HEK293 (cell line): ENCODE data around the gene TTC24.

Experiments
- BCL11B ChIP-seq: fragments of 450-650 bp; formaldehyde crosslinking; IDR thresholded peaks from 2 replicates; pipeline ENCODE4 v1.5.1; 2016; ENCODE audit warnings: low read depth, missing biosample characterization, missing genetic modification characterization
- GLI2 ChIP-seq: fragments of 450-650 bp; formaldehyde crosslinking; IDR thresholded peaks from 2 replicates; pipeline ENCODE4; 2017; ENCODE audit warnings: missing biosample characterization, missing genetic modification characterization, low read depth, borderline replicate concordance
- MEIS1 ChIP-seq: sonication (generic); formaldehyde crosslinking; IDR thresholded peaks from 2 replicates; pipeline ENCODE4 v1.8.1; 2022; ENCODE audit warnings: missing genetic modification reagents, mild to moderate bottlenecking, borderline replicate concordance
- MZF1 ChIP-seq: fragments of 450-650 bp; formaldehyde crosslinking; IDR thresholded peaks from 2 replicates; pipeline ENCODE4 v1.5.1; 2017; ENCODE audit warnings: missing biosample characterization, missing genetic modification characterization, borderline replicate concordance
- OVOL3 ChIP-seq: fragments of 450-650 bp; formaldehyde crosslinking; IDR thresholded peaks from 2 replicates; pipeline ENCODE4 v1.5.1; 2016; ENCODE audit warnings: missing biosample characterization, missing genetic modification characterization
- SCRT1 ChIP-seq: fragments of 450-650 bp; formaldehyde crosslinking; IDR thresholded peaks from 2 replicates; pipeline ENCODE4 v1.5.1; 2016; ENCODE audit warnings: missing biosample characterization, missing genetic modification characterization, borderline replicate concordance
- ZBTB17 ChIP-seq: fragments of 450-650 bp; formaldehyde crosslinking; IDR thresholded peaks from 2 replicates; pipeline ENCODE4 v1.5.1; 2016; ENCODE audit warnings: missing biosample characterization, missing genetic modification characterization
- ZBTB7A ChIP-seq: fragments of 450-650 bp; formaldehyde crosslinking; IDR thresholded peaks from 2 replicates; pipeline ENCODE4 v1.5.1; 2016; ENCODE audit warnings: low read depth, missing biosample characterization, missing genetic modification characterization
- ZIC2 ChIP-seq: fragments of 450-650 bp; formaldehyde crosslinking; IDR thresholded peaks from 2 replicates; pipeline ENCODE4 v1.5.1; 2016; ENCODE audit warnings: missing biosample characterization, missing genetic modification characterization
- ZNF132 ChIP-seq: fragments of 450-650 bp; formaldehyde crosslinking; IDR thresholded peaks from 2 replicates; pipeline ENCODE4 v1.5.1; 2017; ENCODE audit warnings: missing biosample characterization, missing genetic modification characterization, borderline replicate concordance
- ZNF16 ChIP-seq: fragments of 450-650 bp; formaldehyde crosslinking; IDR thresholded peaks from 2 replicates; pipeline ENCODE4 v1.5.1; 2016; ENCODE audit warnings: low read depth, missing biosample characterization, missing genetic modification characterization
- ZNF169 ChIP-seq: fragments of 450-650 bp; formaldehyde crosslinking; IDR thresholded peaks from 2 replicates; pipeline ENCODE4 v1.5.1; 2016; ENCODE audit warnings: missing biosample characterization, missing genetic modification characterization
- ZNF184 ChIP-seq: fragments of 450-650 bp; IDR thresholded peaks from 2 replicates; pipeline ENCODE4 v1.5.1; 2018; ENCODE audit warnings: missing biosample characterization, mild to moderate bottlenecking, missing genetic modification characterization
- ZNF530 ChIP-seq: fragments of 450-650 bp; formaldehyde crosslinking; IDR thresholded peaks from 2 replicates; pipeline ENCODE4 v1.5.1; 2016; ENCODE audit warnings: low read depth, missing biosample characterization, missing genetic modification characterization
- ZNF610 ChIP-seq: fragments of 450-650 bp; formaldehyde crosslinking; IDR thresholded peaks from 2 replicates; pipeline ENCODE4 v1.5.1; 2016; ENCODE audit warnings: missing biosample characterization, missing genetic modification characterization, borderline replicate concordance
- ZNF670 ChIP-seq: fragments of 450-650 bp; formaldehyde crosslinking; IDR thresholded peaks from 2 replicates; pipeline ENCODE4 v1.5.1; 2016; ENCODE audit warnings: missing biosample characterization, missing genetic modification characterization, low read depth
- ZNF707 ChIP-seq: fragments of 450-650 bp; formaldehyde crosslinking; IDR thresholded peaks from 2 replicates; pipeline ENCODE4 v1.5.1; 2016; ENCODE audit warnings: missing biosample characterization, missing genetic modification characterization
- ZNF747 ChIP-seq: fragments of 450-650 bp; formaldehyde crosslinking; IDR thresholded peaks from 2 replicates; pipeline ENCODE4 v1.5.1; 2016; ENCODE audit warnings: missing biosample characterization, missing genetic modification characterization
- ZNF843 ChIP-seq: fragments of 450-650 bp; formaldehyde crosslinking; IDR thresholded peaks from 2 replicates; pipeline ENCODE4 v1.5.1; 2016; ENCODE audit warnings: missing biosample characterization, missing genetic modification characterization
- TF ChIP-seq, protein P1 (sequence below): fragments of 450-650 bp; formaldehyde crosslinking; IDR thresholded peaks from 2 replicates; pipeline ENCODE4 v1.5.1; 2016; ENCODE audit warnings: missing biosample characterization, missing genetic modification characterization
- TF ChIP-seq, protein P2 (sequence below): fragments of 450-650 bp; formaldehyde crosslinking; IDR thresholded peaks from 2 replicates; pipeline ENCODE4 v1.5.1; 2017; ENCODE audit warnings: missing biosample characterization, missing genetic modification characterization
- TF ChIP-seq, protein P3 (sequence below): fragments of 450-650 bp; formaldehyde crosslinking; IDR thresholded peaks from 2 replicates; pipeline ENCODE4 v1.5.1; 2017; ENCODE audit warnings: missing biosample characterization, missing genetic modification characterization
- TF ChIP-seq, protein P4 (sequence below): fragments of 450-650 bp; formaldehyde crosslinking; IDR thresholded peaks from 2 replicates; pipeline ENCODE4 v1.5.1; 2016; ENCODE audit warnings: missing biosample characterization, missing genetic modification characterization
- TF ChIP-seq, protein P5 (sequence below): fragments of 450-650 bp; formaldehyde crosslinking; conservative IDR thresholded peaks from 2 replicates; pipeline ENCODE4 v1.5.1; 2016; ENCODE audit warnings: low read depth, missing biosample characterization, missing genetic modification characterization
- TF ChIP-seq, protein P6 (sequence below): fragments of 450-650 bp; formaldehyde crosslinking; IDR thresholded peaks from 2 replicates; pipeline ENCODE4 v1.5.0; 2017; ENCODE audit warnings: missing biosample characterization, missing genetic modification characterization, borderline replicate concordance

The TTC24 gene

DNA sequence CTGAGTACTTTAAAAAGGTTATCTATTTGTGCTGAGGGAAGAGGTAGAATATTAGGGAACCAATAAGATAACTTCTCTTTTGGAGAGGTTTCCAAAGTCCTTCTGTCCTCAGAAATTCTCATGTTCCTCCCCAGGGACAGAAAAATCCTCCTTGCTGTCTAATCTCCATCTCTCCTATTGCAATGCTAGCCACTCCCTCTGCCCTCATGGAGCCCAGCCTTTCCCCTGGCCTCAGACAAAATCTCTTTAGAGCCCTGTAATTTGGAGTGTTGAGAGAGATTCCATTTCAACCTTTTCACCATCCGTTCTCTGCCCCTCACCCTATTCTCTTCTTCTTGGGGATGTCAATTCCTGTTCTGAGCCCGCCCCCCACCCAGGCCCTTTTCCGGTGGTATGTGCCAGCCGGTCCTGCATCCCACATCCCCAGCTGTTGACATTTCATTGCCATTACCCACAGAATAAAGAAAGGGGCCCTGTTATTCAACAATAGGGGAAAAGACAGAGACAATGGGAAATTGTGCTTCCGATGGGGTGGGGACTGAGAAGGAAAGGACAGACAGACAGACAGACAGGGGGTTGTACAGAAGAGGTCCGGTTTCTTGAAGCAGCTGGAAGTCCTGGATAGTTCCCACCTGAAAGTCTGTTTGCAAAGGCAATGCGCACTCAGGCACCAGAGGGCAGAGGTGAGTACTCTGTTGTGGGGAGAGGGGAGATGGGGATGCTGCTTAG is 39.5 kb downstream of the TTC24 start, which contains the start of gene HAPLN2 (continued):
- TF ChIP-seq ZBTB17 (tag by site-specific recombination): peak; percentile 49
- TF ChIP-seq ZBTB7A (tag by site-specific recombination): no peak
- TF ChIP-seq, protein P1, sequence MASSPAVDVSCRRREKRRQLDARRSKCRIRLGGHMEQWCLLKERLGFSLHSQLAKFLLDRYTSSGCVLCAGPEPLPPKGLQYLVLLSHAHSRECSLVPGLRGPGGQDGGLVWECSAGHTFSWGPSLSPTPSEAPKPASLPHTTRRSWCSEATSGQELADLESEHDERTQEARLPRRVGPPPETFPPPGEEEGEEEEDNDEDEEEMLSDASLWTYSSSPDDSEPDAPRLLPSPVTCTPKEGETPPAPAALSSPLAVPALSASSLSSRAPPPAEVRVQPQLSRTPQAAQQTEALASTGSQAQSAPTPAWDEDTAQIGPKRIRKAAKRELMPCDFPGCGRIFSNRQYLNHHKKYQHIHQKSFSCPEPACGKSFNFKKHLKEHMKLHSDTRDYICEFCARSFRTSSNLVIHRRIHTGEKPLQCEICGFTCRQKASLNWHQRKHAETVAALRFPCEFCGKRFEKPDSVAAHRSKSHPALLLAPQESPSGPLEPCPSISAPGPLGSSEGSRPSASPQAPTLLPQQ: no peak
- no peak for TF ChIP-seq OVOL3 (tag by site-specific recombination)
- peak; percentile 39; the same call in 1 of the 2 replicates for TF ChIP-seq MZF1 (tag by site-specific recombination)
- TF ChIP-seq ZNF843 (tag by site-specific recombination): no peak
- TF ChIP-seq SCRT1 (tag by site-specific recombination): no peak
- TF ChIP-seq, protein P2, sequence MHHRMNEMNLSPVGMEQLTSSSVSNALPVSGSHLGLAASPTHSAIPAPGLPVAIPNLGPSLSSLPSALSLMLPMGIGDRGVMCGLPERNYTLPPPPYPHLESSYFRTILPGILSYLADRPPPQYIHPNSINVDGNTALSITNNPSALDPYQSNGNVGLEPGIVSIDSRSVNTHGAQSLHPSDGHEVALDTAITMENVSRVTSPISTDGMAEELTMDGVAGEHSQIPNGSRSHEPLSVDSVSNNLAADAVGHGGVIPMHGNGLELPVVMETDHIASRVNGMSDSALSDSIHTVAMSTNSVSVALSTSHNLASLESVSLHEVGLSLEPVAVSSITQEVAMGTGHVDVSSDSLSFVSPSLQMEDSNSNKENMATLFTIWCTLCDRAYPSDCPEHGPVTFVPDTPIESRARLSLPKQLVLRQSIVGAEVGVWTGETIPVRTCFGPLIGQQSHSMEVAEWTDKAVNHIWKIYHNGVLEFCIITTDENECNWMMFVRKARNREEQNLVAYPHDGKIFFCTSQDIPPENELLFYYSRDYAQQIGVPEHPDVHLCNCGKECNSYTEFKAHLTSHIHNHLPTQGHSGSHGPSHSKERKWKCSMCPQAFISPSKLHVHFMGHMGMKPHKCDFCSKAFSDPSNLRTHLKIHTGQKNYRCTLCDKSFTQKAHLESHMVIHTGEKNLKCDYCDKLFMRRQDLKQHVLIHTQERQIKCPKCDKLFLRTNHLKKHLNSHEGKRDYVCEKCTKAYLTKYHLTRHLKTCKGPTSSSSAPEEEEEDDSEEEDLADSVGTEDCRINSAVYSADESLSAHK (tag by site-specific recombination): no peak
- TF ChIP-seq, protein P3, sequence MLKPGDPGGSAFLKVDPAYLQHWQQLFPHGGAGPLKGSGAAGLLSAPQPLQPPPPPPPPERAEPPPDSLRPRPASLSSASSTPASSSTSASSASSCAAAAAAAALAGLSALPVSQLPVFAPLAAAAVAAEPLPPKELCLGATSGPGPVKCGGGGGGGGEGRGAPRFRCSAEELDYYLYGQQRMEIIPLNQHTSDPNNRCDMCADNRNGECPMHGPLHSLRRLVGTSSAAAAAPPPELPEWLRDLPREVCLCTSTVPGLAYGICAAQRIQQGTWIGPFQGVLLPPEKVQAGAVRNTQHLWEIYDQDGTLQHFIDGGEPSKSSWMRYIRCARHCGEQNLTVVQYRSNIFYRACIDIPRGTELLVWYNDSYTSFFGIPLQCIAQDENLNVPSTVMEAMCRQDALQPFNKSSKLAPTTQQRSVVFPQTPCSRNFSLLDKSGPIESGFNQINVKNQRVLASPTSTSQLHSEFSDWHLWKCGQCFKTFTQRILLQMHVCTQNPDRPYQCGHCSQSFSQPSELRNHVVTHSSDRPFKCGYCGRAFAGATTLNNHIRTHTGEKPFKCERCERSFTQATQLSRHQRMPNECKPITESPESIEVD (tag by site-specific recombination): no peak
- no peak for TF ChIP-seq ZNF610 (tag by site-specific recombination)
- TF ChIP-seq, protein P4, sequence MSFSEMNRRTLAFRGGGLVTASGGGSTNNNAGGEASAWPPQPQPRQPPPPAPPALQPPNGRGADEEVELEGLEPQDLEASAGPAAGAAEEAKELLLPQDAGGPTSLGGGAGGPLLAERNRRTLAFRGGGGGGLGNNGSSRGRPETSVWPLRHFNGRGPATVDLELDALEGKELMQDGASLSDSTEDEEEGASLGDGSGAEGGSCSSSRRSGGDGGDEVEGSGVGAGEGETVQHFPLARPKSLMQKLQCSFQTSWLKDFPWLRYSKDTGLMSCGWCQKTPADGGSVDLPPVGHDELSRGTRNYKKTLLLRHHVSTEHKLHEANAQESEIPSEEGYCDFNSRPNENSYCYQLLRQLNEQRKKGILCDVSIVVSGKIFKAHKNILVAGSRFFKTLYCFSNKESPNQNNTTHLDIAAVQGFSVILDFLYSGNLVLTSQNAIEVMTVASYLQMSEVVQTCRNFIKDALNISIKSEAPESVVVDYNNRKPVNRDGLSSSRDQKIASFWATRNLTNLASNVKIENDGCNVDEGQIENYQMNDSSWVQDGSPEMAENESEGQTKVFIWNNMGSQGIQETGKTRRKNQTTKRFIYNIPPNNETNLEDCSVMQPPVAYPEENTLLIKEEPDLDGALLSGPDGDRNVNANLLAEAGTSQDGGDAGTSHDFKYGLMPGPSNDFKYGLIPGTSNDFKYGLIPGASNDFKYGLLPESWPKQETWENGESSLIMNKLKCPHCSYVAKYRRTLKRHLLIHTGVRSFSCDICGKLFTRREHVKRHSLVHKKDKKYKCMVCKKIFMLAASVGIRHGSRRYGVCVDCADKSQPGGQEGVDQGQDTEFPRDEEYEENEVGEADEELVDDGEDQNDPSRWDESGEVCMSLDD (tag by site-specific recombination): no peak
- no peak for TF ChIP-seq MEIS1 (CRISPR knock-in tag)
- TF ChIP-seq, protein P5, sequence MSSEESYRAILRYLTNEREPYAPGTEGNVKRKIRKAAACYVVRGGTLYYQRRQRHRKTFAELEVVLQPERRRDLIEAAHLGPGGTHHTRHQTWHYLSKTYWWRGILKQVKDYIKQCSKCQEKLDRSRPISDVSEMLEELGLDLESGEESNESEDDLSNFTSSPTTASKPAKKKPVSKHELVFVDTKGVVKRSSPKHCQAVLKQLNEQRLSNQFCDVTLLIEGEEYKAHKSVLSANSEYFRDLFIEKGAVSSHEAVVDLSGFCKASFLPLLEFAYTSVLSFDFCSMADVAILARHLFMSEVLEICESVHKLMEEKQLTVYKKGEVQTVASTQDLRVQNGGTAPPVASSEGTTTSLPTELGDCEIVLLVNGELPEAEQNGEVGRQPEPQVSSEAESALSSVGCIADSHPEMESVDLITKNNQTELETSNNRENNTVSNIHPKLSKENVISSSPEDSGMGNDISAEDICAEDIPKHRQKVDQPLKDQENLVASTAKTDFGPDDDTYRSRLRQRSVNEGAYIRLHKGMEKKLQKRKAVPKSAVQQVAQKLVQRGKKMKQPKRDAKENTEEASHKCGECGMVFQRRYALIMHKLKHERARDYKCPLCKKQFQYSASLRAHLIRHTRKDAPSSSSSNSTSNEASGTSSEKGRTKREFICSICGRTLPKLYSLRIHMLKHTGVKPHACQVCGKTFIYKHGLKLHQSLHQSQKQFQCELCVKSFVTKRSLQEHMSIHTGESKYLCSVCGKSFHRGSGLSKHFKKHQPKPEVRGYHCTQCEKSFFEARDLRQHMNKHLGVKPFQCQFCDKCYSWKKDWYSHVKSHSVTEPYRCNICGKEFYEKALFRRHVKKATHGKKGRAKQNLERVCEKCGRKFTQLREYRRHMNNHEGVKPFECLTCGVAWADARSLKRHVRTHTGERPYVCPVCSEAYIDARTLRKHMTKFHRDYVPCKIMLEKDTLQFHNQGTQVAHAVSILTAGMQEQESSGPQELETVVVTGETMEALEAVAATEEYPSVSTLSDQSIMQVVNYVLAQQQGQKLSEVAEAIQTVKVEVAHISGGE (tag by site-specific recombination): no peak
- TF ChIP-seq ZNF169 (tag by site-specific recombination): no peak
- no peak for TF ChIP-seq ZIC2 (tag by site-specific recombination)
- no peak for TF ChIP-seq ZNF16 (tag by site-specific recombination)
- TF ChIP-seq ZNF132 (tag by site-specific recombination): no peak
- TF ChIP-seq, protein P6, sequence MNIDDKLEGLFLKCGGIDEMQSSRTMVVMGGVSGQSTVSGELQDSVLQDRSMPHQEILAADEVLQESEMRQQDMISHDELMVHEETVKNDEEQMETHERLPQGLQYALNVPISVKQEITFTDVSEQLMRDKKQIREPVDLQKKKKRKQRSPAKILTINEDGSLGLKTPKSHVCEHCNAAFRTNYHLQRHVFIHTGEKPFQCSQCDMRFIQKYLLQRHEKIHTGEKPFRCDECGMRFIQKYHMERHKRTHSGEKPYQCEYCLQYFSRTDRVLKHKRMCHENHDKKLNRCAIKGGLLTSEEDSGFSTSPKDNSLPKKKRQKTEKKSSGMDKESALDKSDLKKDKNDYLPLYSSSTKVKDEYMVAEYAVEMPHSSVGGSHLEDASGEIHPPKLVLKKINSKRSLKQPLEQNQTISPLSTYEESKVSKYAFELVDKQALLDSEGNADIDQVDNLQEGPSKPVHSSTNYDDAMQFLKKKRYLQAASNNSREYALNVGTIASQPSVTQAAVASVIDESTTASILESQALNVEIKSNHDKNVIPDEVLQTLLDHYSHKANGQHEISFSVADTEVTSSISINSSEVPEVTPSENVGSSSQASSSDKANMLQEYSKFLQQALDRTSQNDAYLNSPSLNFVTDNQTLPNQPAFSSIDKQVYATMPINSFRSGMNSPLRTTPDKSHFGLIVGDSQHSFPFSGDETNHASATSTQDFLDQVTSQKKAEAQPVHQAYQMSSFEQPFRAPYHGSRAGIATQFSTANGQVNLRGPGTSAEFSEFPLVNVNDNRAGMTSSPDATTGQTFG: no peak
- no peak for TF ChIP-seq ZNF747 (tag by site-specific recombination)
- no peak for TF ChIP-seq ZNF670 (tag by site-specific recombination)
- TF ChIP-seq BCL11B (tag by site-specific recombination): no peak
- TF ChIP-seq ZNF530: no peak
- TF ChIP-seq GLI2 (tag by site-specific recombination): no peak
- TF ChIP-seq ZNF707 (tag by site-specific recombination): no peak
- TF ChIP-seq ZNF184 (tag by site-specific recombination): no peak
